Measurements from ENCODE around the gene GCN1.

DNA sequence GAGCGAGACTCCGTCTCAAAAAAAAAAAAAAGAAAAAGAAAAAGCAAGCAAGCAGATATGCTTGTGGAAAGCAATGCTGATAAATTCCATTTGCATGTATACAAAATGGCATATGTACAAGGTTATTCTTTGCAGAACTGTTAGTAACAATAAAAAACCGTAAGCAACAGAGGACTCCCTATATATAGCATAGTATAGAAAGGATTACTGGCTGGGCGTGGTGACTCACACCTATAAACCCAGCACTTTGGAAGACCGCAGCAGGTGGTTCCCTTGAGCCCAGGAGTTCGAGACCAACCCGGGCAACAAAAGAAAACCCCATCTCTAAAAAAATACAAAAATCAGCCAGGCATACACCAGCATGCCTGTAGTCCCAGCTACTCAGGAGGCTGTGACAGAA lies 13.5 kb downstream of the GCN1 start:
- TF ChIP-seq, protein P1, sequence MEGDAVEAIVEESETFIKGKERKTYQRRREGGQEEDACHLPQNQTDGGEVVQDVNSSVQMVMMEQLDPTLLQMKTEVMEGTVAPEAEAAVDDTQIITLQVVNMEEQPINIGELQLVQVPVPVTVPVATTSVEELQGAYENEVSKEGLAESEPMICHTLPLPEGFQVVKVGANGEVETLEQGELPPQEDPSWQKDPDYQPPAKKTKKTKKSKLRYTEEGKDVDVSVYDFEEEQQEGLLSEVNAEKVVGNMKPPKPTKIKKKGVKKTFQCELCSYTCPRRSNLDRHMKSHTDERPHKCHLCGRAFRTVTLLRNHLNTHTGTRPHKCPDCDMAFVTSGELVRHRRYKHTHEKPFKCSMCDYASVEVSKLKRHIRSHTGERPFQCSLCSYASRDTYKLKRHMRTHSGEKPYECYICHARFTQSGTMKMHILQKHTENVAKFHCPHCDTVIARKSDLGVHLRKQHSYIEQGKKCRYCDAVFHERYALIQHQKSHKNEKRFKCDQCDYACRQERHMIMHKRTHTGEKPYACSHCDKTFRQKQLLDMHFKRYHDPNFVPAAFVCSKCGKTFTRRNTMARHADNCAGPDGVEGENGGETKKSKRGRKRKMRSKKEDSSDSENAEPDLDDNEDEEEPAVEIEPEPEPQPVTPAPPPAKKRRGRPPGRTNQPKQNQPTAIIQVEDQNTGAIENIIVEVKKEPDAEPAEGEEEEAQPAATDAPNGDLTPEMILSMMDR (IDR thresholded peaks at IDR 0.05) = no peak
- no peak for TF ChIP-seq POLR2A (IDR thresholded peaks at IDR 0.05)
